H1 (cell line): ENCODE data around the gene C11orf98. TPM values are rescaled to one million over a fixed set of nuclear protein-coding genes. Genes with fewer than 3 reads are reported as not detected.
A peak's percentile ranks its signal among the peaks of the same experiment; 100 is the strongest.

Source experiments
- CTCF ChIA-PET: fragments of 300-600 bp; sonication (Branson Sonifier 250); formaldehyde crosslinking; loops from one replicate; lab custom pipeline; 2021; ENCODE audit not compliant: partially characterized antibody; lab: Charles Lee
- POLR2A ChIA-PET: fragments of 300-600 bp; sonication (Branson Sonifier 250); formaldehyde crosslinking; loops from one replicate; lab custom pipeline; 2021; ENCODE audit warnings: inconsistent platforms; ENCODE audit not compliant: partially characterized antibody; lab: Charles Lee
- DNase-seq, 2 experiments: peaks; one replicate each; pipeline versions ENCODE4 v3.0.0 to v3.0.0-alpha.2; 2010 to 2022; ENCODE audit warnings: low spot score in 2 of 2, low read depth in 1 of 2, mixed read lengths in 1 of 2
- FAIRE-seq: peaks from 2 replicates; lab custom pipeline; 2011; peaks lifted over from hg19 to GRCh38; lab: Jason Lieb, UNC
- H2AFZ ChIP-seq: 2 replicates; pipeline ENCODE4 v1.8.1; 2012; ENCODE audit warnings: low read length, inconsistent platforms
- H2AK5ac ChIP-seq: 2 replicates; pipeline ENCODE4 v1.6.1; 2013; ENCODE audit warnings: low read depth, low read length
- H2BK120ac ChIP-seq: replicated peaks from 2 replicates; pipeline ENCODE3; 2013; ENCODE audit warnings: low read depth, low read length, inconsistent platforms
- H2BK12ac ChIP-seq: 2 replicates; pipeline ENCODE4 v1.6.1; 2013; ENCODE audit warnings: low read depth, low read length
- H2BK15ac ChIP-seq: 2 replicates; pipeline ENCODE4 v1.6.1; 2013; ENCODE audit warnings: low read length
- H2BK20ac ChIP-seq: 2 replicates; pipeline ENCODE4 v1.6.1; 2013; ENCODE audit warnings: low read length
- H2BK5ac ChIP-seq: 2 replicates; pipeline ENCODE4 v1.6.1; 2013; ENCODE audit warnings: low read depth, low read length
- H3K14ac ChIP-seq: 2 replicates; pipeline ENCODE4 v1.6.1; 2013; ENCODE audit warnings: inconsistent platforms; ENCODE audit not compliant: insufficient read length
- H3K18ac ChIP-seq: 2 replicates; pipeline ENCODE4 v1.6.1; 2013; ENCODE audit warnings: low read length; ENCODE audit errors: extremely low read depth
- H3K23ac ChIP-seq: 2 replicates; pipeline ENCODE4 v1.6.1; 2013; ENCODE audit warnings: inconsistent platforms; ENCODE audit not compliant: insufficient read length
- H3K23me2 ChIP-seq: 2 replicates; pipeline ENCODE4 v1.6.1; 2013; ENCODE audit warnings: low read depth, low read length
- H3K27ac ChIP-seq: 2 replicates; pipeline ENCODE4 v1.6.1; 2011; ENCODE audit warnings: low read depth, low read length, inconsistent platforms
- H3K27me3 ChIP-seq, 4 experiments: replicated peaks in 1 of 4; 1 replicate in 1 of 4; 2 replicates in 3 of 4; pipeline versions ENCODE4 v1.6.1 to v1.8.1; 2011 to 2013; ENCODE audit warnings: low read length in 3 of 4, mild to moderate bottlenecking in 3 of 4, inconsistent platforms in 2 of 4, mixed read lengths in 2 of 4, moderate library complexity in 1 of 4; ENCODE audit not compliant: control insufficient read depth in 3 of 4, insufficient read depth in 3 of 4; ENCODE audit errors: extremely low read depth in 1 of 4
- H3K36me3 ChIP-seq, 4 experiments: 2 replicates each; pipeline versions ENCODE4 v1.6.1 to v1.8.1; 2011 to 2013; ENCODE audit warnings: mild to moderate bottlenecking in 4 of 4, low read length in 3 of 4, moderate library complexity in 2 of 4, control low read depth in 1 of 4, inconsistent platforms in 1 of 4; ENCODE audit not compliant: insufficient read depth in 4 of 4, control insufficient read depth in 2 of 4
- H3K4ac ChIP-seq: replicated peaks from 2 replicates; pipeline ENCODE3; 2013; ENCODE audit warnings: low read length, low read depth, mixed read lengths, inconsistent platforms; ENCODE audit not compliant: insufficient read length
- H3K4me1 ChIP-seq, 4 experiments: replicated peaks in 1 of 4; 1 replicate in 1 of 4; 2 replicates in 3 of 4; pipeline versions ENCODE4 v1.6.1 to v1.8.1; 2011 to 2013; ENCODE audit warnings: low read length in 3 of 4, inconsistent platforms in 2 of 4, mixed read lengths in 1 of 4; ENCODE audit not compliant: insufficient read depth in 4 of 4, control insufficient read depth in 3 of 4
- H3K4me2 ChIP-seq, 2 experiments: 2 replicates each; pipeline versions ENCODE4 v1.6.1 to v1.8.1; 2011 to 2013; ENCODE audit warnings: low read depth in 2 of 2, low read length in 2 of 2, control low read depth in 1 of 2, inconsistent platforms in 1 of 2, mild to moderate bottlenecking in 1 of 2; ENCODE audit not compliant: insufficient read depth in 1 of 2
- H3K4me3 ChIP-seq, 4 experiments: fragments of 200-600, 300-600 bp in 1 of 4; sonication (generic), shearing (Covaris generic), sonication (Bioruptor Twin) in 1 of 4; 2 replicates each; pipeline versions ENCODE4 v1.5.1 to v1.8.1; 2011 to 2016; ENCODE audit warnings: low read length in 4 of 4, low read depth in 3 of 4, control low read depth in 2 of 4, inconsistent platforms in 2 of 4, mild to moderate bottlenecking in 2 of 4, mixed read lengths in 1 of 4, moderate library complexity in 1 of 4; ENCODE audit not compliant: insufficient read depth in 2 of 4; ENCODE audit errors: extremely low read depth in 1 of 4
- H3K56ac ChIP-seq: replicated peaks from 2 replicates; pipeline ENCODE3; 2013; ENCODE audit warnings: low read depth, mild to moderate bottlenecking, mixed read lengths, low read length, inconsistent platforms; ENCODE audit not compliant: insufficient read length
- H3K79me1 ChIP-seq: 2 replicates; pipeline ENCODE4 v1.6.1; 2013; ENCODE audit warnings: low read depth, low read length, control low read depth
- H3K79me2 ChIP-seq, 2 experiments: 2 replicates each; pipeline versions ENCODE4 v1.6.1 to v1.8.1; 2012 to 2013; ENCODE audit warnings: low read length in 2 of 2, mild to moderate bottlenecking in 2 of 2, inconsistent platforms in 1 of 2; ENCODE audit not compliant: insufficient read depth in 2 of 2, control insufficient read depth in 1 of 2
- H3K9ac ChIP-seq, 4 experiments: replicated peaks in 1 of 4; 1 replicate in 1 of 4; 2 replicates in 3 of 4; pipeline versions ENCODE4 v1.6.1 to v1.8.1; 2011 to 2013; ENCODE audit warnings: low read depth in 3 of 4, low read length in 3 of 4, control low read depth in 2 of 4, mild to moderate bottlenecking in 2 of 4, moderate library complexity in 2 of 4, inconsistent platforms in 1 of 4; ENCODE audit errors: extremely low read depth in 1 of 4
- H3K9me3 ChIP-seq, 2 experiments: 2 replicates each; pipeline versions ENCODE4 v1.6.1 to v1.8.1; 2012 to 2013; ENCODE audit warnings: mild to moderate bottlenecking in 2 of 2, moderate library complexity in 2 of 2, control low read depth in 1 of 2, inconsistent platforms in 1 of 2, low read depth in 1 of 2, low read length in 1 of 2, mixed read lengths in 1 of 2; ENCODE audit not compliant: insufficient read depth in 2 of 2
- H4K20me1 ChIP-seq, 2 experiments: replicated peaks in 1 of 2; 2 replicates each; pipeline versions ENCODE3 to v1.8.1; 2011 to 2013; ENCODE audit warnings: inconsistent platforms in 2 of 2, low read length in 2 of 2, mild to moderate bottlenecking in 1 of 2; ENCODE audit not compliant: insufficient read depth in 2 of 2, control insufficient read depth in 1 of 2
- H4K5ac ChIP-seq: 2 replicates; pipeline ENCODE4 v1.6.1; 2013; ENCODE audit warnings: low read length, low read depth, mixed read lengths, inconsistent platforms; ENCODE audit not compliant: insufficient read length
- H4K8ac ChIP-seq: 2 replicates; pipeline ENCODE4 v1.8.0; 2013; ENCODE audit warnings: mild to moderate bottlenecking, moderate library complexity, low read length, inconsistent platforms; ENCODE audit not compliant: insufficient read depth; ENCODE audit errors: extremely low read depth
- H4K91ac ChIP-seq: replicated peaks from 2 replicates; pipeline ENCODE3; 2013; ENCODE audit warnings: low read length, mixed read lengths, inconsistent platforms; ENCODE audit not compliant: insufficient read length
- CBX8 ChIP-seq: fragments of 300-800, 300-1000 bp; sonication (generic); IDR thresholded peaks from 2 replicates; pipeline ENCODE4 v1.7.1; 2016; ENCODE audit warnings: low read depth, low read length, borderline replicate concordance
- CHD1 ChIP-seq: IDR thresholded peaks from 2 replicates; pipeline ENCODE4 v1.6.1; 2012; ENCODE audit warnings: low read depth, low read length, improper control_type of control experiment
- CTBP2 ChIP-seq: IDR thresholded peaks from 2 replicates; pipeline ENCODE4 v1.7.0; 2011; ENCODE audit warnings: borderline replicate concordance, mild to moderate bottlenecking, moderate library complexity, mixed read lengths, low read length; ENCODE audit not compliant: insufficient read depth, insufficient read length
- FOSL1 ChIP-seq: IDR thresholded peaks from 2 replicates; pipeline ENCODE4 v1.6.1; 2011; ENCODE audit warnings: mild to moderate bottlenecking, low read depth, low read length, moderate library complexity; ENCODE audit not compliant: insufficient read depth
- HDAC2 ChIP-seq, 2 experiments: fragments of 300-600 bp in 1 of 2; sonication (generic) in 1 of 2; IDR thresholded peaks; 2 replicates each; pipeline ENCODE4 v1.6.1; 2011 to 2012; ENCODE audit warnings: low read depth in 2 of 2, low read length in 2 of 2, mild to moderate bottlenecking in 2 of 2, moderate library complexity in 2 of 2, borderline replicate concordance in 1 of 2, inconsistent platforms in 1 of 2
- JUN ChIP-seq: IDR thresholded peaks from 2 replicates; pipeline ENCODE4 v1.6.1; 2011; ENCODE audit warnings: low read depth, mild to moderate bottlenecking, improper control_type of control experiment, low read length
- KDM1A ChIP-seq: fragments of 200-600, 300-600 bp; sonication (generic); IDR thresholded peaks from 2 replicates; pipeline ENCODE4 v1.7.1; 2016; ENCODE audit warnings: mild to moderate bottlenecking, low read length, borderline replicate concordance
- PHF8 ChIP-seq: fragments of 200-600 bp; sonication (generic); conservative IDR thresholded peaks from 2 replicates; pipeline ENCODE4 v1.7.1; 2012; ENCODE audit warnings: low read depth, mild to moderate bottlenecking, inconsistent platforms, low read length, moderate library complexity
- POLR2AphosphoS5 ChIP-seq: IDR thresholded peaks from 2 replicates; pipeline ENCODE4 v1.6.1; 2011; ENCODE audit warnings: low read depth, low read length
- SAP30 ChIP-seq: fragments of 300-600 bp; sonication (generic); IDR thresholded peaks from 2 replicates; pipeline ENCODE4 v1.7.1; 2012; ENCODE audit warnings: low read length, moderate library complexity, mild to moderate bottlenecking, inconsistent platforms; ENCODE audit not compliant: insufficient read depth, insufficient replicate concordance
- SIN3A ChIP-seq, 2 experiments: IDR thresholded peaks in 1 of 2; conservative IDR thresholded peaks in 1 of 2; 2 replicates each; pipeline ENCODE4 v1.6.1; 2011 to 2012; ENCODE audit warnings: low read length in 2 of 2, improper control_type of control experiment in 1 of 2, low read depth in 1 of 2, mild to moderate bottlenecking in 1 of 2
- SP1 ChIP-seq: IDR thresholded peaks from 2 replicates; pipeline ENCODE4 v1.6.1; 2011; ENCODE audit warnings: low read depth, low read length
- YY1 ChIP-seq: IDR thresholded peaks from 2 replicates; pipeline ENCODE4 v1.6.1; 2011; ENCODE audit warnings: low read depth, mild to moderate bottlenecking, low read length
- WGBS, 2 experiments: shearing (Covaris generic) in 1 of 2; methylation state at CpG; one replicate each; pipeline versions ENCODE4 v1.1.6 to v1.1.7; 2013 to 2015; ENCODE audit warnings: low lambda C conversion rate in 2 of 2, mixed read lengths in 2 of 2, inconsistent platforms in 1 of 2, low coverage in 1 of 2, missing lambda C conversion rate in 1 of 2; ENCODE audit not compliant: insufficient replicate concordance in 2 of 2, insufficient coverage in 1 of 2, insufficient read length in 1 of 2; ENCODE audit errors: extremely low coverage in 1 of 2, missing lambda C conversion rate in 1 of 2; 5-methylcytosine and 5-hydroxymethylcytosine counted together
- polyA plus RNA-seq, 7 experiments: library from polyadenylated mRNA; depleted of rRNA in 3 of 7; stranded (reverse) in 5 of 7; unstranded in 2 of 7; fragments of >200 nt in 5 of 7; fragments of 200-250 nt in 2 of 7; gene quantifications; 1 replicate in 5 of 7; 2 replicates in 1 of 7; 4 replicates in 1 of 7; pipeline versions ENCODE4 v1.2.1 to v1.2.3, GENCODE V29; 2011 to 2013; ENCODE audit warnings: missing spikeins in 2 of 7, mixed read lengths in 2 of 7
- total RNA-seq: library from RNA; stranded (reverse); fragmentation: NEBNext Ultra II Directional; extraction: Animal tissue kit (Norgen Biotek cat#: 25700); gene quantifications from 2 replicates; pipeline ENCODE4 v1.2.1, GENCODE V29; 2021

The C11orf98 gene
- total and polyA plus RNA-seq, 2 of the 8 experiments (the other 6 are each of a cell fraction or from before 2014, with no cell fraction given): 68.0 to 171 TPM

DNA sequence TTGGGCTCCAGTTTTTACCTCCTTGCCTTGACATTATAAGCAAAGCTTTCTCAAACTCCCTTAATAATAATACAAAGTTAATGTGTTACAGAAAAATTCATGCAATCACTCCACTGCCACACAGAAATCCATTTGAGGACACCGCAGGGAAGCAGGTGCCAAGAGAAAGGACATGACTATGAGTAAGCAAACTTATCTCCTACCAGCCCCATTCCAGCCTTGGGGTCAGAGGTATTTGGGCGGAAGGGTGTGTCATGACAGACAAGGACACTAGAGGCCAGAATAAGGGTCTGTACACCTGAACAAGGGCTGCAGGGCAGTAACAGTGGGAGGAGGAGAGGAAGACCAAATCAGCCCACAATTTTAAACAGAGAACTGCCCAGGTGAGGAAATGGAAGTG, 48.3 kb upstream of the C11orf98 start:
- H4K20me1 ChIP-seq: peaks cover 0 to 3% of the 10 kb centered on the region in 2 experiments
- H4K5ac ChIP-seq: no peak overlapping the region
- peak overlapping the region; percentile 13; the same call in 1 of the 2 replicates for H3K27ac ChIP-seq
- H4K91ac ChIP-seq: no peak overlapping the region
- H3K18ac ChIP-seq: no peak overlapping the region; the same call in 1 of the 2 replicates
- H2BK20ac ChIP-seq: no peak overlapping the region
- H2AK5ac ChIP-seq: no peak overlapping the region
- H3K4me2 ChIP-seq: no peak overlapping the region
- FAIRE-seq (no peak), DNase-seq (no peak)
- no peaks in the 10 kb centered on the region for H3K9me3 ChIP-seq
- peaks cover 8% of the 10 kb centered on the region for H3K23me2 ChIP-seq
- H2AFZ ChIP-seq: no peak overlapping the region
- no peak overlapping the region for H3K23ac ChIP-seq
- H2BK12ac ChIP-seq: no peak overlapping the region
- CTCF ChIA-PET: interaction anchor here (0.8 to 4.0 kb wide), 5 partner anchors 10 to 73 kb away, joined by 3 to 26 read pairs (median 4); partner anchors contain the start of gene TAF6L
- H3K4ac ChIP-seq: no peak overlapping the region
- H3K4me3 ChIP-seq: no peak overlapping the region
- no peak overlapping the region for H2BK120ac ChIP-seq
- 89% methylated on average over 2 of the region's 2 CpGs; no CpG with 5 or more reads in 1 of the 2 experiments for WGBS, 2 experiments
- POLR2A ChIA-PET: interaction anchor here (0.9 to 61.4 kb wide), 9 partner anchors 10 to 176 kb away, joined by 3 to 2041 read pairs (median 5); partner anchors contain the start of genes C11orf98, CSKMT, GANAB and HNRNPUL2
- H3K79me1 ChIP-seq: no peaks in the 10 kb centered on the region; the same call in 1 of the 2 replicates
- H4K8ac ChIP-seq: no peak overlapping the region
- no peak overlapping the region for H3K14ac ChIP-seq
- H2BK15ac ChIP-seq: no peak overlapping the region
- no peak overlapping the region for H3K9ac ChIP-seq
- peaks cover 26 to 76% (median 54%) of the 10 kb centered on the region in 4 experiments for H3K36me3 ChIP-seq
- peaks cover 0 to 11% of the 10 kb centered on the region in 2 experiments; a peak in 2 of 4 replicates for H3K79me2 ChIP-seq
- no peak overlapping the region for H2BK5ac ChIP-seq
- no peak overlapping the region for H3K56ac ChIP-seq
- peaks cover 0 to 27% (median 11%) of the 10 kb centered on the region in 4 experiments; a peak in 6 of 7 replicates for H3K4me1 ChIP-seq
- H3K27me3 ChIP-seq: no peaks in the 10 kb centered on the region; a peak in 1 of 7 replicates
- no peak for TF ChIP-seq FOSL1
- no peak for TF ChIP-seq CHD1
- TF ChIP-seq POLR2AphosphoS5: no peak
- no peak for TF ChIP-seq JUN
- TF ChIP-seq SP1: no peak
- no peak for TF ChIP-seq SIN3A (conservative IDR thresholded peaks at IDR 0.05 in 1 of 2, IDR thresholded peaks at IDR 0.05 in 1 of 2; ENCODE audit: low read depth in 1 of 2, low read length in 2 of 2)
- no peak for TF ChIP-seq HDAC2 (IDR thresholded peaks at IDR 0.05; ENCODE audit: borderline replicate concordance in 1 of 2, low read depth in 2 of 2, low read length in 2 of 2)
- no peak for TF ChIP-seq KDM1A
- TF ChIP-seq CBX8: no peak
- TF ChIP-seq CTBP2: no peak
- TF ChIP-seq PHF8: no peak
- no peak for TF ChIP-seq YY1
- TF ChIP-seq SAP30: no peak
